PC-3 (cell line): ENCODE measurements around the gene TNC.

Experiments
- EZH2 ChIP-seq: fragments of 300-600 bp; sonication (generic); IDR thresholded peaks from one replicate; pipeline ENCODE4 v1.6.1; 2017; ENCODE audit warnings: antibody characterized with exemption, mild to moderate bottlenecking, low read length; ENCODE audit not compliant: unreplicated experiment
- EZH2phosphoT487 ChIP-seq: fragments of 300-600 bp; sonication (generic); IDR thresholded peaks from 2 replicates; pipeline ENCODE4 v1.6.1; 2018; ENCODE audit warnings: mild to moderate bottlenecking, antibody characterized with exemption, low read length, borderline replicate concordance
- TF ChIP-seq, protein P1 (sequence below): fragments of 300-600 bp; sonication (generic); conservative IDR thresholded peaks from 2 replicates; pipeline ENCODE4 v1.5.1; 2017; ENCODE audit warnings: antibody characterized with exemption, low read depth, mild to moderate bottlenecking, low read length

DNA sequence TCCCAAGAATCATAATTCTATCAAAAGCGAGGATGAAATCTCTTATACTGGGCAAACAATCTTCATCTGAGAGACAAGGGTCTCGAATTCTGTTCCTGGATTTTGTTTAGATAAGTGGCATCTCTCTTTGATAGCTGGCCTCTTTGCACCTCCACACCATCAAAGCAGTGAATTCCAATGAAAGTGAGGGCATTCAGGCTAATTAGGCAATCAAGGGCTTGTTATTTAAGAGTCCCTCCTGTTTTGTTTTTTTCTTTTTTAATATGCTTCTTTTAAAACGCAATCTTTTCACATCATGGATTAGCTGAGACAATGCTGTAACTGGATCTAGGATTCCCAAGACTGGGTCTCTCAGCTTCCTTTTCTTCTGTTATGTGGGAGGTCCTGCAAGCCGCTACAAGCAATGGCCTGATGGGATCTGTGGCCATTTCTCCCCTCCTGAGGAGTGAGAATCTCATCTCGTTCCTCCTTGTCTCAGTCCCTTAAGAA lies 67.9 kb downstream of the TNC start:
- TF ChIP-seq, protein P1, sequence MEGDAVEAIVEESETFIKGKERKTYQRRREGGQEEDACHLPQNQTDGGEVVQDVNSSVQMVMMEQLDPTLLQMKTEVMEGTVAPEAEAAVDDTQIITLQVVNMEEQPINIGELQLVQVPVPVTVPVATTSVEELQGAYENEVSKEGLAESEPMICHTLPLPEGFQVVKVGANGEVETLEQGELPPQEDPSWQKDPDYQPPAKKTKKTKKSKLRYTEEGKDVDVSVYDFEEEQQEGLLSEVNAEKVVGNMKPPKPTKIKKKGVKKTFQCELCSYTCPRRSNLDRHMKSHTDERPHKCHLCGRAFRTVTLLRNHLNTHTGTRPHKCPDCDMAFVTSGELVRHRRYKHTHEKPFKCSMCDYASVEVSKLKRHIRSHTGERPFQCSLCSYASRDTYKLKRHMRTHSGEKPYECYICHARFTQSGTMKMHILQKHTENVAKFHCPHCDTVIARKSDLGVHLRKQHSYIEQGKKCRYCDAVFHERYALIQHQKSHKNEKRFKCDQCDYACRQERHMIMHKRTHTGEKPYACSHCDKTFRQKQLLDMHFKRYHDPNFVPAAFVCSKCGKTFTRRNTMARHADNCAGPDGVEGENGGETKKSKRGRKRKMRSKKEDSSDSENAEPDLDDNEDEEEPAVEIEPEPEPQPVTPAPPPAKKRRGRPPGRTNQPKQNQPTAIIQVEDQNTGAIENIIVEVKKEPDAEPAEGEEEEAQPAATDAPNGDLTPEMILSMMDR, result no peak
- no peak for TF ChIP-seq EZH2
- TF ChIP-seq EZH2phosphoT487, result no peak
